H1 (cell line): ENCODE results near the gene TTC4. TPM values are rescaled to one million over a fixed set of nuclear protein-coding genes. Genes with fewer than 3 reads are reported as not detected.

Source experiments
- CHD2 ChIP-seq: IDR thresholded peaks from 2 replicates; pipeline ENCODE4 v1.6.1; 2012; ENCODE audit warnings: low read length, improper control_type of control experiment
- RXRA ChIP-seq: IDR thresholded peaks from 2 replicates; pipeline ENCODE4 v1.6.1; 2011; ENCODE audit warnings: low read depth, mild to moderate bottlenecking, low read length, moderate library complexity; ENCODE audit not compliant: insufficient read depth
- polyA plus RNA-seq, 7 experiments: library from polyadenylated mRNA; depleted of rRNA in 3 of 7; stranded (reverse) in 5 of 7; unstranded in 2 of 7; fragments of >200 nt in 5 of 7; fragments of 200-250 nt in 2 of 7; gene quantifications; 1 replicate in 5 of 7; 2 replicates in 1 of 7; 4 replicates in 1 of 7; pipeline versions ENCODE4 v1.2.1 to v1.2.3, GENCODE V29; 2011 to 2013; ENCODE audit warnings: missing spikeins in 2 of 7, mixed read lengths in 2 of 7
- total RNA-seq: library from RNA; stranded (reverse); fragmentation: NEBNext Ultra II Directional; extraction: Animal tissue kit (Norgen Biotek cat#: 25700); gene quantifications from 2 replicates; pipeline ENCODE4 v1.2.1, GENCODE V29; 2021
- TF ChIP-seq, protein P1 (sequence below), 3 experiments: IDR thresholded peaks; 1 replicate in 2 of 3; 2 replicates in 1 of 3; pipeline versions ENCODE4 v1.5.1 to v1.6.1; 2011; ENCODE audit warnings: low read length in 3 of 3, mild to moderate bottlenecking in 3 of 3, inconsistent platforms in 2 of 3, low read depth in 1 of 3, moderate library complexity in 1 of 3; ENCODE audit not compliant: insufficient read depth in 1 of 3; ENCODE audit errors: control extremely low read depth in 1 of 3
- TF ChIP-seq, protein P2 (sequence below): IDR thresholded peaks from 2 replicates; pipeline ENCODE4 v1.6.1; 2012; ENCODE audit warnings: inconsistent platforms

Gene TTC4
- total and polyA plus RNA-seq, 2 of the 8 experiments (the other 6 are each of a cell fraction or from before 2014, with no cell fraction given) = 21.0 to 25.1 TPM

DNA sequence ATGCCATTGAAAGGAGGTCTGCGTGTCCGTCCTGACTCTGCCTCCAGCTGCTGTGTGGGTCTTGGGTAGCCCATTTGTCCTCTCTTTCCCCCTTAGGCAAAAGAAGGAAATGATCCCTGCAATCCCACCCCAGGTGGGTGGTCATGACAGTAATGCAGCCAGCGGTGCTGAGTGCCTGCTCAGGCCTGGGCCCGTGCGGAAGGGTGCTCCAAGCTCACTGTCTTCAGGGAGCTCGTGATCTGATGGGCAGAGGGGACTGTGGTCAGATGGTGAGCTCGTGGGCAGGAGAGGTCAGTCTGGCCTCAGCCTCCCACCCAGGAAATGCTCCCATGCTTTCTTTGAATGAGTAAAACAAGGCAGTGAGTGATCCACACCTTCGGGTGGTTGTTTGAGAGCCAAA, 35.3 kb upstream of the TTC4 start (continued):
- no peak for TF ChIP-seq CHD2
- TF ChIP-seq, protein P1, sequence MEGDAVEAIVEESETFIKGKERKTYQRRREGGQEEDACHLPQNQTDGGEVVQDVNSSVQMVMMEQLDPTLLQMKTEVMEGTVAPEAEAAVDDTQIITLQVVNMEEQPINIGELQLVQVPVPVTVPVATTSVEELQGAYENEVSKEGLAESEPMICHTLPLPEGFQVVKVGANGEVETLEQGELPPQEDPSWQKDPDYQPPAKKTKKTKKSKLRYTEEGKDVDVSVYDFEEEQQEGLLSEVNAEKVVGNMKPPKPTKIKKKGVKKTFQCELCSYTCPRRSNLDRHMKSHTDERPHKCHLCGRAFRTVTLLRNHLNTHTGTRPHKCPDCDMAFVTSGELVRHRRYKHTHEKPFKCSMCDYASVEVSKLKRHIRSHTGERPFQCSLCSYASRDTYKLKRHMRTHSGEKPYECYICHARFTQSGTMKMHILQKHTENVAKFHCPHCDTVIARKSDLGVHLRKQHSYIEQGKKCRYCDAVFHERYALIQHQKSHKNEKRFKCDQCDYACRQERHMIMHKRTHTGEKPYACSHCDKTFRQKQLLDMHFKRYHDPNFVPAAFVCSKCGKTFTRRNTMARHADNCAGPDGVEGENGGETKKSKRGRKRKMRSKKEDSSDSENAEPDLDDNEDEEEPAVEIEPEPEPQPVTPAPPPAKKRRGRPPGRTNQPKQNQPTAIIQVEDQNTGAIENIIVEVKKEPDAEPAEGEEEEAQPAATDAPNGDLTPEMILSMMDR (IDR thresholded peaks at IDR 0.05; ENCODE audit: control extremely low read depth in 1 of 3, insufficient read depth in 1 of 3, low read depth in 1 of 3, low read length in 3 of 3) = no peak
- TF ChIP-seq RXRA = no peak
- TF ChIP-seq, protein P2, sequence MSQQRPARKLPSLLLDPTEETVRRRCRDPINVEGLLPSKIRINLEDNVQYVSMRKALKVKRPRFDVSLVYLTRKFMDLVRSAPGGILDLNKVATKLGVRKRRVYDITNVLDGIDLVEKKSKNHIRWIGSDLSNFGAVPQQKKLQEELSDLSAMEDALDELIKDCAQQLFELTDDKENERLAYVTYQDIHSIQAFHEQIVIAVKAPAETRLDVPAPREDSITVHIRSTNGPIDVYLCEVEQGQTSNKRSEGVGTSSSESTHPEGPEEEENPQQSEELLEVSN = no peak
